22Rv1 (cell line): ENCODE measurements around the gene OXNAD1.

Experiments
- CTCF ChIP-seq: fragments of 450-650 bp; IDR thresholded peaks from 2 replicates; pipeline ENCODE4 v1.5.1; 2017; ENCODE audit warnings: mild to moderate bottlenecking
- ZFX ChIP-seq: fragments of 450-650 bp; IDR thresholded peaks from 2 replicates; pipeline ENCODE4 v1.6.1; 2017; ENCODE audit warnings: antibody characterized with exemption, borderline replicate concordance

GRCh38 chr3:16300307-16300706 is 35.3 kb downstream of the OXNAD1 start:
- no peak for TF ChIP-seq CTCF
- TF ChIP-seq ZFX: no peak
